Skeletal muscle satellite cell (primary cell): Measurements from ENCODE around the gene EEFSEC.

ENCODE experiments used
- H3K27me3 ChIP-seq: 2 replicates; pipeline ENCODE4 v1.7.0; 2013; ENCODE audit warnings: low read length; ENCODE audit not compliant: control insufficient read depth, insufficient read depth
- H3K36me3 ChIP-seq: 2 replicates; pipeline ENCODE4 v1.7.0; 2013; ENCODE audit warnings: mild to moderate bottlenecking, control low read depth, low read length; ENCODE audit not compliant: insufficient read depth
- H3K4me1 ChIP-seq: 2 replicates; pipeline ENCODE4 v1.7.0; 2013; ENCODE audit warnings: low read length; ENCODE audit not compliant: control insufficient read depth, insufficient read depth
- H3K4me2 ChIP-seq: 2 replicates; pipeline ENCODE4 v1.7.0; 2013; ENCODE audit warnings: mild to moderate bottlenecking, low read length
- H3K4me3 ChIP-seq: 2 replicates; pipeline ENCODE4 v1.7.0; 2013; ENCODE audit warnings: low read length
- H3K9ac ChIP-seq: 2 replicates; pipeline ENCODE4 v1.7.0; 2013; ENCODE audit warnings: mild to moderate bottlenecking, low read depth, low read length, moderate library complexity
- H3K9me3 ChIP-seq: replicated peaks from 2 replicates; pipeline ENCODE4 v1.7.0; 2013; ENCODE audit warnings: mild to moderate bottlenecking, control low read depth, low read length

EEFSEC gene

GRCh38 chr3:128328546-128329458 lies 175.5 kb downstream of the EEFSEC start:
- Histone ChIP-seq H3K9ac (no peak overlapping the region), H3K4me1 (no peaks in the 10 kb centered on the region), H3K9me3 (no peaks in the 10 kb centered on the region), H3K4me3 (no peak overlapping the region), H3K36me3 (no peaks in the 10 kb centered on the region), H3K4me2 (no peak overlapping the region), H3K27me3 (no peaks in the 10 kb centered on the region)

- Histone ChIP-seq H3K36me3 (no peaks in the 10 kb centered on the region), H3K4me1 (no peaks in the 10 kb centered on the region), H3K9me3 (no peaks in the 10 kb centered on the region), H3K27me3 (no peaks in the 10 kb centered on the region), H3K9ac (no peak overlapping the region), H3K4me2 (no peak overlapping the region), H3K4me3 (no peak overlapping the region)
These were observed 176.4 kb downstream of the EEFSEC start for GRCh38 chr3:128329491-128330213.

GRCh38 chr3:128330214-128330842 lies 177.0 kb downstream of the EEFSEC start:
- no peaks in the 10 kb centered on the region for H3K27me3 ChIP-seq
- H3K4me1 ChIP-seq: no peaks in the 10 kb centered on the region
- H3K9ac ChIP-seq: no peak overlapping the region
- no peak overlapping the region for H3K4me3 ChIP-seq
- no peaks in the 10 kb centered on the region for H3K36me3 ChIP-seq
- H3K4me2 ChIP-seq: no peak overlapping the region
- no peaks in the 10 kb centered on the region for H3K9me3 ChIP-seq

GRCh38 chr3:128334086-128334645 lies 180.9 kb downstream of the EEFSEC start:
- no peaks in the 10 kb centered on the region for H3K36me3 ChIP-seq
- no peak overlapping the region for H3K4me2 ChIP-seq
- H3K9me3 ChIP-seq: no peaks in the 10 kb centered on the region
- H3K4me3 ChIP-seq: no peak overlapping the region
- no peaks in the 10 kb centered on the region for H3K27me3 ChIP-seq
- no peaks in the 10 kb centered on the region for H3K4me1 ChIP-seq
- no peak overlapping the region for H3K9ac ChIP-seq

GRCh38 chr3:128334766-128335165 lies 181.5 kb downstream of the EEFSEC start:
- H3K9me3 ChIP-seq: no peaks in the 10 kb centered on the region
- H3K9ac ChIP-seq: no peak overlapping the region
- no peaks in the 10 kb centered on the region for H3K27me3 ChIP-seq
- no peaks in the 10 kb centered on the region for H3K36me3 ChIP-seq
- H3K4me1 ChIP-seq: no peaks in the 10 kb centered on the region
- no peak overlapping the region for H3K4me3 ChIP-seq
- no peak overlapping the region for H3K4me2 ChIP-seq

GRCh38 chr3:128335621-128336296 lies 182.5 kb downstream of the EEFSEC start:
- no peak overlapping the region for H3K4me2 ChIP-seq
- H3K9me3 ChIP-seq: no peaks in the 10 kb centered on the region
- H3K9ac ChIP-seq: no peak overlapping the region
- H3K4me1 ChIP-seq: no peaks in the 10 kb centered on the region
- H3K27me3 ChIP-seq: no peaks in the 10 kb centered on the region
- H3K4me3 ChIP-seq: no peak overlapping the region
- no peaks in the 10 kb centered on the region for H3K36me3 ChIP-seq

GRCh38 chr3:128336337-128337156 lies 183.3 kb downstream of the EEFSEC start:
- Histone ChIP-seq H3K36me3 (peaks cover 5% of the 10 kb centered on the region), H3K4me2 (no peak overlapping the region), H3K27me3 (no peaks in the 10 kb centered on the region), H3K9ac (no peak overlapping the region), H3K4me3 (no peak overlapping the region), H3K4me1 (no peaks in the 10 kb centered on the region), H3K9me3 (no peaks in the 10 kb centered on the region)

- peaks cover 7% of the 10 kb centered on the region for H3K36me3 ChIP-seq
- H3K9ac ChIP-seq: no peak overlapping the region
- no peaks in the 10 kb centered on the region for H3K4me1 ChIP-seq
- no peak overlapping the region for H3K4me2 ChIP-seq
- no peaks in the 10 kb centered on the region for H3K27me3 ChIP-seq
- no peak overlapping the region for H3K4me3 ChIP-seq
- H3K9me3 ChIP-seq: no peaks in the 10 kb centered on the region
These were observed 184.0 kb downstream of the EEFSEC start for GRCh38 chr3:128337305-128337704.

GRCh38 chr3:128338536-128339330 lies 185.5 kb downstream of the EEFSEC start:
- no peaks in the 10 kb centered on the region for H3K9me3 ChIP-seq
- peaks cover 8% of the 10 kb centered on the region for H3K4me1 ChIP-seq
- no peak overlapping the region for H3K4me3 ChIP-seq
- no peak overlapping the region for H3K9ac ChIP-seq
- peaks cover 7% of the 10 kb centered on the region for H3K36me3 ChIP-seq
- no peaks in the 10 kb centered on the region for H3K27me3 ChIP-seq
- H3K4me2 ChIP-seq: no peak overlapping the region

GRCh38 chr3:128339491-128340012 lies 186.3 kb downstream of the EEFSEC start:
- Histone ChIP-seq H3K4me2 (no peak overlapping the region), H3K9ac (no peak overlapping the region), H3K36me3 (peaks cover 7% of the 10 kb centered on the region), H3K4me1 (peaks cover 9% of the 10 kb centered on the region), H3K27me3 (no peaks in the 10 kb centered on the region), H3K4me3 (no peak overlapping the region), H3K9me3 (no peaks in the 10 kb centered on the region)
